GM21737 (cell line): ENCODE data around the gene DAP3.
"Not testable (repeated sequence)": the region's sequence is repeated elsewhere in the genome, so short reads cannot be mapped to it uniquely, and the experiment has no call there.

Source experiments
- ATAC-seq: cut with Tn5 transposase; IDR thresholded peaks from one replicate; pipeline ENCODE4 v1.9.1; 2021; ENCODE audit warnings: mild to moderate bottlenecking, moderate library complexity; ENCODE audit not compliant: unreplicated experiment

Gene DAP3

GRCh38 chr1:155681776-155682175, 7.1 kb upstream of the DAP3 start:
- no peak for ATAC-seq

- ATAC-seq, result peak; percentile 20
Observed at GRCh38 chr1:155687705-155688323, 1.1 kb upstream of the DAP3 start.

DNA sequence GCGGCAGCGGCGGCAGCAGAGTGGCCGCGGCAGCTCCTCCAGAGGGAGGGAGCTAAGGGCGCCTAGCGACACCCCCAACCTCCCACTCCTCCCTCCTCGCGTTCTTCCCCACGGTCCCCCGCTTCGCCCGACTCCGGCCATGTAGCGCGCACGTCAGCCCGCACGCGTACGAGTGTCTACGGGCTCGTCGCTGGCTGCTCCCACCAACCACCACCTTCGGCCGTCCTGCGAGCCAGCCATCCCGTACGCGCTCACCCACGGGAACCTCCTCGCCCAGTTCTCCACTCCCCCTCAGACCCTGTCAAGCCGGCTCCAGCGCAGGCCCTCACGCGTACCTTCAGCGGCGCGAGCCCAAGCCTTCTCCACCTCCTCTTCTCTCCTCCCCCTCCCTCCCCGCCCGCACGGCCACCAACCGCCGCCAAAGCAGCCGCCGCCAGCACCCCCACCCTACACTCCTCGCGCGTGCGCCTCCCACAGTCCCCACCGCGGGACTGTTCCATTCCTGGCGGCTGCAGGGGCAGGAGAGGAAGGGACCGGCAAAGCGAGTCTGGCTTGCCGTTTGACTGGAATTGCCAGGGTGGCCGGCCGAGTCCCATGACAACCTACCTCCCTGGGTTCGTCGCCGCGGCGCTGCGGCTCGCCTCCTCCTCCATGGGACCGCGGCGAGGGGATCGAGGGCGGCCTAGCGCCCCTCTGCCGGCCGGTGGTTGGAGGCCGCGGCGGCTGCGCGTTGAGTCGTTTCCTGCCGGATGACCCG, 389 bp upstream of the DAP3 start, which contains the start of gene YY1AP1:
Gene YY1AP1 (minus strand): TSS at position 451 of the 757 bp plus-strand sequence. CDS start 8,338 bp downstream, outside the sequence.
- ATAC-seq, result peak; percentile 74

DNA sequence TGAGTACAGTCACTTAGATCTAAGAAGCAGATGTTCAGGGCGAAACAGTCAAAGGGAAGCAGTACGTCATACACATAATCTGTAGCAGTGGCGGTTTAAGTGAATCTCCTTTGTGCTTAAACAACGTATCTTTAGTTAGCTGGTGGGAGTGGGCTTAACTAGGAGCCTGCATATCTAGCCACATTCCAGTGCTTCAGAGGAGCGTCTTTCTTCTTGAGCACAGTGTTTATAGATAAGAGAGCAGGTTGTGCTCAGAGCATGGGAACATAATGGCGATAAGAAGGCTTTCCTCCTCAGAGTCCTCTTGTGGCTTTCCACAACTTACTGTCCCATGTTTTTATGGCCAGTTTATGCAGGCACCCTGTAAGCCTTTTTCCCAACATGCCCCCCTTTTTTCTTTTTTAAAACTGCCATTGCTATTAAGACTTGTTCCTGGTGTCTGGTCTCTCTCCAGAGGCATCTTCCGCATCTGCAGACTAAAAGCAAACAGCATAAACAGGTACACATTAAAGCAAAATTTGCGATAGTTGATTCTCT, 3.2 kb downstream of the DAP3 start:
- no peak for ATAC-seq

- no peak for ATAC-seq
Observed at GRCh38 chr1:155694167-155694566, 5.3 kb downstream of the DAP3 start.

DNA sequence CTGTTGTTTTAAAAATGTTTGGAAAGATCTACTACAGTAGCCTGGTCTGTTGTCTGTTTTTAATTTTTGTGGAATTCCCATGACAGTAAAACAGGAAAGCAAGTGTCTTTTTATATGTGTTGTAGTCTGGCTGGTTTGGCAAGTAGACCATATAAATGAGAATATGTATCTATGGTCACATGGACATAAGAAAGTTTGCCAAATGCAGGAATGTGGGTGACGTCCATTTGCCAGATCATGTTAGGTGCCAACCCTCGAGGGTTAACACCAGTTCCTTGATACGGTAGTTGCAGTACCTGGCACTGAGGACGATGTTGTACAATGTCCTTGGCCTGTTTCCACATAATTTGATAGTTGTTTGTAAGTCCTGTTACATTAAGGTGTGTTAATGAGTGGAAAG, 6.2 kb downstream of the DAP3 start:
- no peak for ATAC-seq

DNA sequence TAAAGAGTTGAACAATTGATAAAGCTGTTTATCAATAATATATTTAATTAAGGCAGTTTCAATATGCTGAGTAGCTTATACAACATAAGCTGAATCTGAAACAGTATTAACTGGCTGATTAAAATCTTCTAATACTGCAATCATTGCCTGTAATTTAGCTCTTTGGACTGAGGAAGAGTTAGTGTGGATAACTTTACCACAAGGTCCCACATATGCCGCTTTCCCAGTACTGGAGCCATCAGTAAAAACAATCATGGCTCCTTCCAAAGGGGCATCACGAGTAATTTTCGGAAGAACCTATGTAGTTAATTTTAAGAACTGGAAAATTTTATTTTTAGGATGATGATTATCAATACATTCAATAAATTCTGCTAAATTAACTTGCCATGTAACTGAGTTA, 6.7 kb downstream of the DAP3 start:
- no peak for ATAC-seq

GRCh38 chr1:155696524-155696923, 7.6 kb downstream of the DAP3 start:
- ATAC-seq, result no peak

GRCh38 chr1:155697046-155697445, 8.2 kb downstream of the DAP3 start:
- no peak for ATAC-seq

DNA sequence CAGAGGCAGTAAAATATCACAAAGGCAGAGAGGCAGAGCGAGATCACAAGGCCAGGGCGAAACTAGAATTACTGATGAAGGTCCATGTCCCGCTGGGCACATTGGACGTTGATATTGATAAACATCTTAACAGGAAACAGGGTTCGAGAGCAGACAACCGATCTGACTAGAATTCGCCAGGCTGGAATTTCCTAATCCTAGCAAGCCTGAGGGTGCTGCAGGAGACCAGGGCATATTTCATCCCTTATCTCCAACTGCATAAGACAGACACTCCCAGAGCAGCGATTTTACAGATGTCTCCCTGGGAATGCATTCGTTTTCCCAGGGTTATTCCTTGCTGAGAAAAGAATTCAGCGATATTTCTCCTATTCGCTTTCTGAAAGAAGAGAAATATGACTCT, 8.7 kb downstream of the DAP3 start:
- ATAC-seq, result not testable (repeated sequence)

DNA sequence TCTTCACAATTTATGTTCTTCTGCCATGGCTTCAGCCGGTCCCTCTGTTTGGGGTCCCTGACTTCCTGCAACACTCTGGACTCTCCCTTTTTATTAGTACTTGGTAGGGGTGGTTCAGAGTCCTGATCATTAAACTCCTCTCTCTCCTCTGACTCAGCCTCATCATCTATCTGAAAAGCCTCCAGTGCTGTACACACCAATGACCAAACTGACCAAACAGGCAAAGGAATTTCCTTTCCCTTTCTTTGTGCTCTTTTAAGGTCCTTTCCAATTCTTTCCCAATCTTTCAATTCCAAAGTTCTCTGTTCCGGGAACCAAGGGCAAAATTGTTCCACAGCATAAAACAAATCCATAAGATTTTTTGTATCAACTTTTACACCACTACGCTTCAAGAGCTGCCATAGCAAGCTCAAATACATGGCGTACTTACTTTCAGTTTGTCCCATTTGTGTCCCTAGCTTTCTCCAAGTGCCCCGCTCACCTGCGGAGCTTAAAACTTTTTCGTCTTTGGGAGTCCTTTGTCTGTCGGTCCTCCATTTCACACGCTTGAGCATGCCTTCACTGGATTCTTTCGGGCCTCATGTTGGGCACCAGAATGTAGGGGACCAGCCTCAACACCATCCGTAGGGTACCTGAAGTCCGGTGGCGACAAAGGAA, 9.6 kb downstream of the DAP3 start:
- no peak for ATAC-seq

DNA sequence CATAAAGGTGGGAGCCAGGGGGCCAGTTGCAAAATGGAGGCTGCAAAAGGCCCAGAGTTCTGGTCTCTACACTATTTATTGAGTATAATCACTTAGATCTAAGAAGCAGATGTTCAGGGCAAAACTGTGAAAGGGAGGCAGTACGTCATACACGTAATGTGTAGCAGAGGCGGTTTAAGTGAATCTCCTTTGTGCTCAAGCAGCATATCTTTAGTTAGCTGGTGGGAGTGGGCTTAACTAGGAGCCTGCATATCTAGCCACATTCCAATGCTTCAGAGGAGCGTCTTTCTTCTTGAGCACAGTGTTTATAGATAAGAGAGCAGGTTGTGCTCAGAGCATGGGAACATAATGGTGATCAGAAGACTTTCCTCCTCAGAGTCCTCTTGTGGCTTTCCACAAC, 10.2 kb downstream of the DAP3 start:
- ATAC-seq, result not testable (repeated sequence)

- ATAC-seq, result not testable (repeated sequence)
Observed at GRCh38 chr1:155701675-155702074, 12.8 kb downstream of the DAP3 start.

DNA sequence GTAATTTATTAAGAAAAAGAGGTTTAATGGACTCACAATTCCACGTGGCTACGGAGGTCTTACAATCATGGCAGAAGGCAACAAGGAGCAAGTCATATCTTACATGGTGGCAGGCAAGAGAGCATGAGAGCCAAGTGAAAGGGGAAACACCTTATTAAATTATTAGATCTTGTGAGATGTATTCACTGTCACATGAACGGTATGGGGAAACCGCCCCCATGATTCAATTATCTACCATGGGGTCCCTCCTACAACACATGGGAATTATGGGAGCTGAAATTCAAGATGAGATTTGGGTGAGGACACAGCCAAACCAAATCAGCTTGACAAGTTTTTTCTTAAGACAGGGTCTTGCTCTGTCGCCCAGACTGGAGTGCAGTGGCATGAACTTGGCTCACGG, 14.3 kb downstream of the DAP3 start:
- ATAC-seq, result no peak

DNA sequence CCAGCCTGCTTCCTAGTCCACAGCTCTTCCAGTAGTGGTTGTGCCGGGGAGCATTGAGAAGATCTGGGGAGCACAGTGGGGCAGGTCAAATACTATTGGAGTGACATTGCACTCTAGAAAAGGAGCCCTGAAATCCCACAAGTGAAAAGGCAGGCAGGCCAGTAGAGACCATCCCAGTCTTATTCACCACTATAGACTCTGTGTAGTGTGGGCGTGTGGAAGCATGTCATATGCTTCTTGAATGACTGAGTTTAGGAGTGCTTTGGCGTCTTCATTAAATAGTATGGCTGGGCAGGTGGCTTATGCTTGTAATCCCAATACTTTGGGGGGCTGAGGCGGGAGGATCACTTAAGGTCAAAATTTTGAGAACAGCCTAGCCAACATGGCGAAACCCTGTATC, 15.5 kb downstream of the DAP3 start:
- not testable (repeated sequence) for ATAC-seq

DNA sequence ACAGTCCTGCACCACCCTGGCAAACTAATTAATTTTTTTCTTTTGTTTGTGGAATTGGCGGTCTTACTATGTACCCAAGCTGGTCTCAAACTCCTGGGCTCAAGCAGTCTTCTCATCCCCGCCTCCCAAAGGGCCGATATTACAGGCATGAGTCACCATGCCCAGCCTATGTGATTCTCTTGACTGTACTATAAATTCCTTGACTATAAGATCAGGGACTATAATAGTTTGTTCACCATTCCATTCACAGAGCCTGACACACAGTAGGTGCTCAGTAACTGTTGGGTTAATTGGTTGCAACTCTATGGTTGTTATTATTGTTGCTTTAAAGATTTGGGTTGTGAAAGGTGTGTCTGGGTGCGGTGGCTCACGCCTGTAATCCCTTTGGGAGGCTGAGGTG, 17.2 kb downstream of the DAP3 start:
- no peak for ATAC-seq

- ATAC-seq, result no peak
Observed at GRCh38 chr1:155709391-155709790, 20.5 kb downstream of the DAP3 start.

GRCh38 chr1:155711457-155711856, 22.6 kb downstream of the DAP3 start:
- not testable (repeated sequence) for ATAC-seq

- not testable (repeated sequence) for ATAC-seq
Observed at GRCh38 chr1:155712636-155713035, 23.7 kb downstream of the DAP3 start.

DNA sequence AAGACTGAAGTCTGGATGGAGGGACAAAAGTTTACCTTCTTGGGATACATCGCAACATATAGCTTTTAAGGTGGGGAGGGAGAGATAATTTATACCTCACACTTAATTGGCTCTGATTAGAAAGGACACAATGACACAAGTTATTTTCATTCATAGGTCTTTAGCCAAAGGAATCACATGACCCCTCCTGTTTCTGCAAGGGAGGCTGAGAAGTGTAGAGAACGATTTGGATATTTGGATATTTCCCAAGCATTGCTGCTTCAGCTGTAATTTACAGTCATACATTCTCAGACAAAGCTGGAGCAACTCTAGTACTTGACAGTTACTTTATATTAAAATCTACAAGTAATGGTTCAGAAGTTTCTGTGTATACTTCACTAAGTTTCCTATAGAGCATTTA, 24.2 kb downstream of the DAP3 start:
- no peak for ATAC-seq

DNA sequence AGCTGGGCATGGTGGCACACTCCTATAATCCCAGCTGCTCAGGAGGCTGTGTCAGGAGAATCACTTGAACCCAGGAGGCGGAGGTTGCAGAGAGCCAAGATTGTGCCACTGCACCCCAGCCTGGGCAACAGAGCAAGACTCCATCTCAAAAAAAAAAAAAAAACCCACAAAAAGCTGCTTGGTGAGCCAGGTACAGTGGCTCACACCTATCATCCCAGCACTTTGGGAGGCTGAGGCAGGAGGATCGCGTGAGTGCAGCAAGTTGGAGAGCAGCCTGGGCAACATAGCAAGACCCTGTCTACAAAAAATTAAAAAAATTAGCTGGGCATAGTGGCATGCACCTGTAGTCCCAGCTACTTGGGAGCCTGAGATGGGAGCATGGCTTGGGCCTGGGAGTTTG, 26.2 kb downstream of the DAP3 start:
- ATAC-seq, result not testable (repeated sequence)

GRCh38 chr1:155715777-155716176, 26.9 kb downstream of the DAP3 start:
- ATAC-seq, result no peak
